GM12891 (cell line): ENCODE measurements around the gene FRMPD4.

Source experiments
- POLR2A ChIP-seq: IDR thresholded peaks from 2 replicates; pipeline ENCODE4 v1.6.1; 2011; ENCODE audit warnings: low read depth, low read length, control low read depth
- POLR2AphosphoS5 ChIP-seq: IDR thresholded peaks from 2 replicates; pipeline ENCODE4 v1.6.1; 2011; ENCODE audit warnings: low read depth, low read length, control low read depth
- TAF1 ChIP-seq: IDR thresholded peaks from 2 replicates; pipeline ENCODE4 v1.6.1; 2011; ENCODE audit warnings: low read depth, low read length, control low read depth

GRCh38 chrX:12480956-12481355 is 342.7 kb downstream of the FRMPD4 start:
- TF ChIP-seq POLR2AphosphoS5 (no peak), POLR2A (no peak), TAF1 (no peak)
